H1 (cell line): ENCODE results near the gene ERFE. TPM values are rescaled to one million over a fixed set of nuclear protein-coding genes. Genes with fewer than 3 reads are reported as not detected.

Experiments
- CTCF ChIA-PET: fragments of 300-600 bp; sonication (Branson Sonifier 250); formaldehyde crosslinking; loops from one replicate; lab custom pipeline; 2021; ENCODE audit not compliant: partially characterized antibody; lab: Charles Lee
- POLR2A ChIA-PET: fragments of 300-600 bp; sonication (Branson Sonifier 250); formaldehyde crosslinking; loops from one replicate; lab custom pipeline; 2021; ENCODE audit warnings: inconsistent platforms; ENCODE audit not compliant: partially characterized antibody; lab: Charles Lee
- DNase-seq, 2 experiments: peaks; one replicate each; pipeline versions ENCODE4 v3.0.0 to v3.0.0-alpha.2; 2010 to 2022; ENCODE audit warnings: low spot score in 2 of 2, low read depth in 1 of 2, mixed read lengths in 1 of 2
- FAIRE-seq: peaks from 2 replicates; lab custom pipeline; 2011; peaks lifted over from hg19 to GRCh38; lab: Jason Lieb, UNC
- H2AFZ ChIP-seq: 2 replicates; pipeline ENCODE4 v1.8.1; 2012; ENCODE audit warnings: low read length, inconsistent platforms
- H2AK5ac ChIP-seq: 2 replicates; pipeline ENCODE4 v1.6.1; 2013; ENCODE audit warnings: low read depth, low read length
- H2BK120ac ChIP-seq: replicated peaks from 2 replicates; pipeline ENCODE3; 2013; ENCODE audit warnings: low read depth, low read length, inconsistent platforms
- H2BK12ac ChIP-seq: 2 replicates; pipeline ENCODE4 v1.6.1; 2013; ENCODE audit warnings: low read depth, low read length
- H2BK15ac ChIP-seq: 2 replicates; pipeline ENCODE4 v1.6.1; 2013; ENCODE audit warnings: low read length
- H2BK20ac ChIP-seq: 2 replicates; pipeline ENCODE4 v1.6.1; 2013; ENCODE audit warnings: low read length
- H2BK5ac ChIP-seq: 2 replicates; pipeline ENCODE4 v1.6.1; 2013; ENCODE audit warnings: low read depth, low read length
- H3K14ac ChIP-seq: 2 replicates; pipeline ENCODE4 v1.6.1; 2013; ENCODE audit warnings: inconsistent platforms; ENCODE audit not compliant: insufficient read length
- H3K18ac ChIP-seq: 2 replicates; pipeline ENCODE4 v1.6.1; 2013; ENCODE audit warnings: low read length; ENCODE audit errors: extremely low read depth
- H3K23ac ChIP-seq: 2 replicates; pipeline ENCODE4 v1.6.1; 2013; ENCODE audit warnings: inconsistent platforms; ENCODE audit not compliant: insufficient read length
- H3K23me2 ChIP-seq: 2 replicates; pipeline ENCODE4 v1.6.1; 2013; ENCODE audit warnings: low read depth, low read length
- H3K27ac ChIP-seq: 2 replicates; pipeline ENCODE4 v1.6.1; 2011; ENCODE audit warnings: low read depth, low read length, inconsistent platforms
- H3K27me3 ChIP-seq, 4 experiments: replicated peaks in 1 of 4; 1 replicate in 1 of 4; 2 replicates in 3 of 4; pipeline versions ENCODE4 v1.6.1 to v1.8.1; 2011 to 2013; ENCODE audit warnings: low read length in 3 of 4, mild to moderate bottlenecking in 3 of 4, inconsistent platforms in 2 of 4, mixed read lengths in 2 of 4, moderate library complexity in 1 of 4; ENCODE audit not compliant: control insufficient read depth in 3 of 4, insufficient read depth in 3 of 4; ENCODE audit errors: extremely low read depth in 1 of 4
- H3K36me3 ChIP-seq, 4 experiments: 2 replicates each; pipeline versions ENCODE4 v1.6.1 to v1.8.1; 2011 to 2013; ENCODE audit warnings: mild to moderate bottlenecking in 4 of 4, low read length in 3 of 4, moderate library complexity in 2 of 4, control low read depth in 1 of 4, inconsistent platforms in 1 of 4; ENCODE audit not compliant: insufficient read depth in 4 of 4, control insufficient read depth in 2 of 4
- H3K4ac ChIP-seq: replicated peaks from 2 replicates; pipeline ENCODE3; 2013; ENCODE audit warnings: low read length, low read depth, mixed read lengths, inconsistent platforms; ENCODE audit not compliant: insufficient read length
- H3K4me1 ChIP-seq, 4 experiments: replicated peaks in 1 of 4; 1 replicate in 1 of 4; 2 replicates in 3 of 4; pipeline versions ENCODE4 v1.6.1 to v1.8.1; 2011 to 2013; ENCODE audit warnings: low read length in 3 of 4, inconsistent platforms in 2 of 4, mixed read lengths in 1 of 4; ENCODE audit not compliant: insufficient read depth in 4 of 4, control insufficient read depth in 3 of 4
- H3K4me2 ChIP-seq, 2 experiments: 2 replicates each; pipeline versions ENCODE4 v1.6.1 to v1.8.1; 2011 to 2013; ENCODE audit warnings: low read depth in 2 of 2, low read length in 2 of 2, control low read depth in 1 of 2, inconsistent platforms in 1 of 2, mild to moderate bottlenecking in 1 of 2; ENCODE audit not compliant: insufficient read depth in 1 of 2
- H3K4me3 ChIP-seq, 4 experiments: fragments of 200-600, 300-600 bp in 1 of 4; sonication (generic), shearing (Covaris generic), sonication (Bioruptor Twin) in 1 of 4; 2 replicates each; pipeline versions ENCODE4 v1.5.1 to v1.8.1; 2011 to 2016; ENCODE audit warnings: low read length in 4 of 4, low read depth in 3 of 4, control low read depth in 2 of 4, inconsistent platforms in 2 of 4, mild to moderate bottlenecking in 2 of 4, mixed read lengths in 1 of 4, moderate library complexity in 1 of 4; ENCODE audit not compliant: insufficient read depth in 2 of 4; ENCODE audit errors: extremely low read depth in 1 of 4
- H3K56ac ChIP-seq: replicated peaks from 2 replicates; pipeline ENCODE3; 2013; ENCODE audit warnings: low read depth, mild to moderate bottlenecking, mixed read lengths, low read length, inconsistent platforms; ENCODE audit not compliant: insufficient read length
- H3K79me1 ChIP-seq: 2 replicates; pipeline ENCODE4 v1.6.1; 2013; ENCODE audit warnings: low read depth, low read length, control low read depth
- H3K79me2 ChIP-seq, 2 experiments: 2 replicates each; pipeline versions ENCODE4 v1.6.1 to v1.8.1; 2012 to 2013; ENCODE audit warnings: low read length in 2 of 2, mild to moderate bottlenecking in 2 of 2, inconsistent platforms in 1 of 2; ENCODE audit not compliant: insufficient read depth in 2 of 2, control insufficient read depth in 1 of 2
- H3K9ac ChIP-seq, 4 experiments: replicated peaks in 1 of 4; 1 replicate in 1 of 4; 2 replicates in 3 of 4; pipeline versions ENCODE4 v1.6.1 to v1.8.1; 2011 to 2013; ENCODE audit warnings: low read depth in 3 of 4, low read length in 3 of 4, control low read depth in 2 of 4, mild to moderate bottlenecking in 2 of 4, moderate library complexity in 2 of 4, inconsistent platforms in 1 of 4; ENCODE audit errors: extremely low read depth in 1 of 4
- H3K9me3 ChIP-seq, 2 experiments: 2 replicates each; pipeline versions ENCODE4 v1.6.1 to v1.8.1; 2012 to 2013; ENCODE audit warnings: mild to moderate bottlenecking in 2 of 2, moderate library complexity in 2 of 2, control low read depth in 1 of 2, inconsistent platforms in 1 of 2, low read depth in 1 of 2, low read length in 1 of 2, mixed read lengths in 1 of 2; ENCODE audit not compliant: insufficient read depth in 2 of 2
- H4K20me1 ChIP-seq, 2 experiments: replicated peaks in 1 of 2; 2 replicates each; pipeline versions ENCODE3 to v1.8.1; 2011 to 2013; ENCODE audit warnings: inconsistent platforms in 2 of 2, low read length in 2 of 2, mild to moderate bottlenecking in 1 of 2; ENCODE audit not compliant: insufficient read depth in 2 of 2, control insufficient read depth in 1 of 2
- H4K5ac ChIP-seq: 2 replicates; pipeline ENCODE4 v1.6.1; 2013; ENCODE audit warnings: low read length, low read depth, mixed read lengths, inconsistent platforms; ENCODE audit not compliant: insufficient read length
- H4K8ac ChIP-seq: 2 replicates; pipeline ENCODE4 v1.8.0; 2013; ENCODE audit warnings: mild to moderate bottlenecking, moderate library complexity, low read length, inconsistent platforms; ENCODE audit not compliant: insufficient read depth; ENCODE audit errors: extremely low read depth
- H4K91ac ChIP-seq: replicated peaks from 2 replicates; pipeline ENCODE3; 2013; ENCODE audit warnings: low read length, mixed read lengths, inconsistent platforms; ENCODE audit not compliant: insufficient read length
- BRCA1 ChIP-seq: IDR thresholded peaks from 2 replicates; pipeline ENCODE4 v1.6.1; 2012; ENCODE audit warnings: low read depth, low read length, improper control_type of control experiment
- CTCF ChIP-seq, 3 experiments: IDR thresholded peaks; 1 replicate in 2 of 3; 2 replicates in 1 of 3; pipeline versions ENCODE4 v1.5.1 to v1.6.1; 2011; ENCODE audit warnings: low read length in 3 of 3, mild to moderate bottlenecking in 3 of 3, inconsistent platforms in 2 of 3, low read depth in 1 of 3, moderate library complexity in 1 of 3; ENCODE audit not compliant: insufficient read depth in 1 of 3; ENCODE audit errors: control extremely low read depth in 1 of 3
- RAD21 ChIP-seq, 2 experiments: IDR thresholded peaks in 1 of 2; conservative IDR thresholded peaks in 1 of 2; 2 replicates each; pipeline ENCODE4 v1.6.1; 2011; ENCODE audit warnings: low read depth in 2 of 2, low read length in 2 of 2, improper control_type of control experiment in 1 of 2, inconsistent platforms in 1 of 2, mild to moderate bottlenecking in 1 of 2, moderate library complexity in 1 of 2
- WGBS, 2 experiments: shearing (Covaris generic) in 1 of 2; methylation state at CpG; one replicate each; pipeline versions ENCODE4 v1.1.6 to v1.1.7; 2013 to 2015; ENCODE audit warnings: low lambda C conversion rate in 2 of 2, mixed read lengths in 2 of 2, inconsistent platforms in 1 of 2, low coverage in 1 of 2, missing lambda C conversion rate in 1 of 2; ENCODE audit not compliant: insufficient replicate concordance in 2 of 2, insufficient coverage in 1 of 2, insufficient read length in 1 of 2; ENCODE audit errors: extremely low coverage in 1 of 2, missing lambda C conversion rate in 1 of 2; 5-methylcytosine and 5-hydroxymethylcytosine counted together
- polyA plus RNA-seq, 7 experiments: library from polyadenylated mRNA; depleted of rRNA in 3 of 7; stranded (reverse) in 5 of 7; unstranded in 2 of 7; fragments of >200 nt in 5 of 7; fragments of 200-250 nt in 2 of 7; gene quantifications; 1 replicate in 5 of 7; 2 replicates in 1 of 7; 4 replicates in 1 of 7; pipeline versions ENCODE4 v1.2.1 to v1.2.3, GENCODE V29; 2011 to 2013; ENCODE audit warnings: missing spikeins in 2 of 7, mixed read lengths in 2 of 7
- total RNA-seq: library from RNA; stranded (reverse); fragmentation: NEBNext Ultra II Directional; extraction: Animal tissue kit (Norgen Biotek cat#: 25700); gene quantifications from 2 replicates; pipeline ENCODE4 v1.2.1, GENCODE V29; 2021

Gene ERFE
- total and polyA plus RNA-seq, 2 of the 8 experiments (the other 6 are each of a cell fraction or from before 2014, with no cell fraction given) = 2.5 to 3.6 TPM

- Histone ChIP-seq H3K4me1 (peaks cover 0 to 4% (median 0%) of the 10 kb centered on the region in 4 experiments; a peak in 2 of 7 replicates), H3K4me2 (no peak overlapping the region), H4K91ac (no peak overlapping the region), H3K23ac (no peak overlapping the region), H3K4me3 (no peak overlapping the region), H2AK5ac (no peak overlapping the region), H2AFZ (no peak overlapping the region), H3K27me3 (no peaks in the 10 kb centered on the region), H3K56ac (no peak overlapping the region), H4K8ac (no peak overlapping the region), H2BK20ac (no peak overlapping the region), H3K18ac (no peak overlapping the region), H3K27ac (no peak overlapping the region), H3K9ac (no peak overlapping the region), H3K79me2 (no peaks in the 10 kb centered on the region), H3K79me1 (no peaks in the 10 kb centered on the region), H4K20me1 (peaks cover 0 to 1% of the 10 kb centered on the region in 2 experiments), H3K9me3 (no peaks in the 10 kb centered on the region), H4K5ac (no peak overlapping the region), H2BK120ac (no peak overlapping the region), H2BK5ac (no peak overlapping the region), H3K36me3 (no peaks in the 10 kb centered on the region), H2BK15ac (no peak overlapping the region), H2BK12ac (no peak overlapping the region), H3K23me2 (no peaks in the 10 kb centered on the region), H3K4ac (no peak overlapping the region), H3K14ac (no peak overlapping the region)
- 80% methylated on average over 14 of the region's 14 CpGs; no CpG with 5 or more reads in 1 of the 2 experiments for WGBS, 2 experiments
- CTCF ChIA-PET = interaction anchor here (0.6 to 3.1 kb wide), 14 partner anchors 9 to 147 kb away, joined by 3 to 24 read pairs (median 4); no protein-coding TSS in a partner anchor
- DNase-seq (no peak), FAIRE-seq (no peak)
- POLR2A ChIA-PET = interaction anchor here (0.7 to 1.2 kb wide), 3 partner anchors 9 to 279 kb away, joined by 3 to 4 read pairs (median 4); partner anchors contain the start of gene ESPNL
- TF ChIP-seq RAD21 (IDR thresholded peaks at IDR 0.05 in 1 of 2, conservative IDR thresholded peaks at IDR 0.05 in 1 of 2; ENCODE audit: low read depth in 2 of 2, low read length in 2 of 2) (peak in 1 of 2 experiments; percentile 37; a peak in 1 of 4 replicates), CTCF (IDR thresholded peaks at IDR 0.05; ENCODE audit: control extremely low read depth in 1 of 3, insufficient read depth in 1 of 3, low read depth in 1 of 3, low read length in 3 of 3) (peak in 2 of 3 experiments; percentile 33 to 36; a peak in 2 of 4 replicates), BRCA1 (no peak)
These were observed 25.0 kb upstream of the ERFE start for GRCh38 chr2:238133499-238134392.
